PC-9 (cell line): ENCODE data around the gene KRTAP5-9.

Source experiments
- CTCF ChIP-seq: fragments of 200-600 bp; sonication (generic); conservative IDR thresholded peaks from 2 replicates; pipeline ENCODE4 v1.6.1; 2017; ENCODE audit warnings: mixed run types, antibody characterized with exemption, mild to moderate bottlenecking, moderate library complexity
- EZH2 ChIP-seq: fragments of 200-600 bp; sonication (generic); IDR thresholded peaks from 2 replicates; pipeline ENCODE4 v1.8.0; 2017; ENCODE audit warnings: antibody characterized with exemption, low read depth

GRCh38 chr11:71554996-71555395, 6.8 kb downstream of the KRTAP5-9 start:
- no peak for TF ChIP-seq CTCF
- no peak for TF ChIP-seq EZH2
